NCI-H1092 treated with DMSO at 0.1 percent for 48 hours (cell line): ENCODE measurements around the gene PXT1.
"Not testable (repeated sequence)": the region's sequence is repeated elsewhere in the genome, so short reads cannot be mapped to it uniquely, and the experiment has no call there.

Experiments used
- DNase-seq: peaks from one replicate; lab custom pipeline; 2025; lab: John Stamatoyannopoulos, UW

Gene PXT1

GRCh38 chr6:36443471-36444428 is 1.1 kb upstream of the PXT1 start:
- no peak for DNase-seq

GRCh38 chr6:36442103-36442670 is 467 bp downstream of the PXT1 start:
- DNase-seq: no peak

GRCh38 chr6:36441307-36441894 is 1.3 kb downstream of the PXT1 start:
- peak; percentile 72 for DNase-seq

- DNase-seq: no peak
Observed at GRCh38 chr6:36436466-36436865, 6.2 kb downstream of the PXT1 start.

- DNase-seq: no peak
Observed at GRCh38 chr6:36432151-36432671, 10.4 kb downstream of the PXT1 start.

GRCh38 chr6:36431197-36431596 is 11.5 kb downstream of the PXT1 start:
- no peak for DNase-seq

- DNase-seq: no peak
Observed at GRCh38 chr6:36430351-36430750, 12.3 kb downstream of the PXT1 start.

GRCh38 chr6:36428911-36429310 is 13.7 kb downstream of the PXT1 start:
- DNase-seq: no peak

- DNase-seq: no peak
Observed at GRCh38 chr6:36426622-36427021, 16.0 kb downstream of the PXT1 start.

- peak; percentile 94 for DNase-seq
Observed at GRCh38 chr6:36423101-36423824, 19.4 kb downstream of the PXT1 start.

- no peak for DNase-seq
Observed at GRCh38 chr6:36422714-36423100, 19.9 kb downstream of the PXT1 start.

- DNase-seq: no peak
Observed at GRCh38 chr6:36419310-36419709, 23.3 kb downstream of the PXT1 start.

GRCh38 chr6:36418558-36418957 is 24.1 kb downstream of the PXT1 start:
- DNase-seq: no peak

GRCh38 chr6:36414481-36414880 is 28.2 kb downstream of the PXT1 start:
- no peak for DNase-seq

GRCh38 chr6:36413489-36414480 is 28.9 kb downstream of the PXT1 start:
- DNase-seq: no peak

- DNase-seq: not testable (repeated sequence)
Observed at GRCh38 chr6:36409718-36410117, 32.9 kb downstream of the PXT1 start.

GRCh38 chr6:36404164-36404563 is 38.5 kb downstream of the PXT1 start:
- DNase-seq: no peak

- no peak for DNase-seq
Observed at GRCh38 chr6:36402481-36402880, 40.2 kb downstream of the PXT1 start.

GRCh38 chr6:36399970-36400369 is 42.7 kb downstream of the PXT1 start:
- no peak for DNase-seq

GRCh38 chr6:36392621-36393020 is 50.0 kb downstream of the PXT1 start:
- DNase-seq: no peak

GRCh38 chr6:36389353-36389752 is 53.3 kb downstream of the PXT1 start:
- DNase-seq: no peak
